NCI-H2029 treated with DMSO at 0.1 percent for 48 hours (cell line): Measurements from ENCODE around the gene SPSB1.

Experiments
- DNase-seq: peaks from one replicate; lab custom pipeline; 2025; lab: John Stamatoyannopoulos, UW

Gene SPSB1

DNA sequence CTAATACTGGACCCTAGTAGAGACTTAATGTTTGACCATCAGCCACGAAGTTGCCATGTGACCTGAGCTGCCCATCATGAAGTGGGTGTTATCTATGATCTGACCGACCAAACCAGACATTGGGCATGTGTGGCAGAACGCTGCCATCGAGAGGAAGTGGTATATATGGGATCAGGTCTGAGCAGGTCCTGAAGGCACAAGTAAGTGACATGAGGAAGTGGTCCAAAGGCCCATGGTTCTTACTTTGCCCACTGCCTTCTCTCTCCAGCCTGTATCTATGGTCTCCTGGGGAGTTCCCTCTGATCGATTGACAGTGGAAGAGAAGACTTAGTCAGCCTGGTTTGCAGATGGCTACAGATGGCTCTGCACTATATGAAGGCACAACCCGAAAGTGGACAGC is 7.9 kb downstream of the SPSB1 start:
- DNase-seq, result no peak

- DNase-seq, result peak; percentile 49
Observed at GRCh38 chr1:9302745-9303524, 10.2 kb downstream of the SPSB1 start.

DNA sequence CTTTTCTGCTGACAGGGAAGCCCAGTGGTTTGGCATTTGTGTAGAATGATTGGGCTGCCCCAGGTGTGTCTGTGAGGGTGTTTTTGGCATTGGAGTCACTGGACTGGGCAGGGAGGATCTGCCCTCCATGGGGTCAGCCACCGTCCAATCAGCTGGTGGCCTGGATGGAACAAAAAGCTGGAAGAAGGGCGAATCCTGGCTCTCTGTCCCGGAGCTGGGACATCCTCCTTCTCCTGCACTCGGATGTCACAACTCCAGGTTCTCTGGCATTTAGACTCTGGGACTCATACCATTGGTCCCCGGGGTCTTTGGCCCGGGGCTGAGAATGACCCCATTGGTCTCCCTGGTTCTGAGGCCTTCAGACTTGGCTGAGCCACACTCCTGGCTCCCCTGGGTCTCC is 11.2 kb downstream of the SPSB1 start:
- DNase-seq, result no peak

DNA sequence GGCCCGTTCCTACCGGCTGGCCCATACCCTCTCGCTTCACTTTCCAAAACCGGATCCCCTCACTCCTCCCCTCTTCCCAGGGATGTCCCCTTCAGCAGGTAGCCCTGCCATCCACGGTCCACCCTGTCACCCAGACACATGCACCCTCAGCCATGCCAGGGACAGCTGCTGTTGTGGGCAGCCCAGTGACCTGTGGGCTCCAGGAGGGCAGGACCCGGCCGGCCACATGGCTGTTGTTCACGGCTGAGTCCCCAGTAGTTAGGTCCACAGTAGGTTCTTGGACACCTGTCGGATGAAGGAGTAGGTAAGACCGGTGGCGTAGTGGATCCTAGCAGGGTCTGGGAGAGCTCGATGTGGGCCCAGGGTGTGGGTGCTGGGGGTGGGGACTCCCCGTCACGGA is 12.5 kb downstream of the SPSB1 start:
- DNase-seq, result no peak

DNA sequence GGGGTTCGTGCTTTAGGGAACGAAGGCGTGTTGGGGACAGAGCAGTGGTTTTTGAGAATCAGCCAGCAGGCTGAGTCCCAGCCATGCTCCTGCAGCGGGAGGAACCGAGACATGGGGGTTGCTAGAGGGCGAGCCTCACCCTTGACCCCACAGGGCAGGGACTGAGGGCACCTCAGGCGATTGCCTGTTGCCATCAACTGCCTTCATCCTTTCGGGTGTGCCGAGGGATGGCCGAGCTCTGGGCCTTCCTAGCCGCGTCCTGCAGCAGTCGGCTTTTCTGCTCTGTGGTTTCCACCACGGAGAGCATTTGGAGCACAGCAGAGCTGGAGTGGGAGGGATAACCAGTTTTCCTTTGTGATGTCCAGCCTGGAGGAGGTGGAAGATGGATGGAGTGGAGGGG is 13.3 kb downstream of the SPSB1 start:
- no peak for DNase-seq

DNA sequence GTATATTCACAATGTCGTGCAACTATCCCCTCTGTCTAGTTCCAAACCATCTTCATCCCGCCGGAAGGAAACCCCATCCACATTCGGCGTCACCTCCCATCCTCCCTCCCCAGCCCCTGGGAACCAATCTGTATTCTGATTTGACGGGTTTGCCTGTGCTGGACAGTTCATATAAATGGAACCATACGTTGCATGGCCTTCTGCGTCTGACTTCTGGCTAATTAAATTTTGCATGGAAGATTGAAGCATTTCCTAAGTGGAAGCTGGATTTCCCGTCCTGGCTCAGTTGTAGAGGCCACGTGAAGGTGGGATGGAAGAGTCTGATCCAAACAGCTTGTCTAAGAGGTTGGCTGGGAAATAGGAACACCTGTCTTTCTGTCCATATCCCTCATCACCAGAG is 14.6 kb downstream of the SPSB1 start:
- no peak for DNase-seq

GRCh38 chr1:9308236-9308785 is 15.6 kb downstream of the SPSB1 start:
- DNase-seq, result no peak

DNA sequence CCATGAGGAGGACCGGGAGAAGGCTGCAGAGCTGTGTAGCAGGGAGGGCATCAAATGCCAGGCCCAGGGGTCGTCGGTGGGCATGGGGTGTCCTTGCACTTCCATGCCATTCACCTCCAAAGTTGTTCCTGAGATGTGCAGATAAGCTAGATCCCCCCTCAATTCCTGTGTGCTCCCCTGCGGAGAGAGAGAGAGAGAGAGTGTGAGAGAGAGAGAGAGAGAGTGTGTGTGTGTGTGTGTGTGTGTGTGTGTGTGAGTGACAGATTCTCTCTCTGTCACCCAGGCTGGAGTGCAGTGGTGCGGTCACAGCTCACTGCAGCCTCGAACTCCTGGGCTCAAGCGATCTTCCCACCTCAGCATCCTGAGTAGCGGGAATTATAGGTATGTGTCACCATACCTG is 16.4 kb downstream of the SPSB1 start:
- no peak for DNase-seq

GRCh38 chr1:9309991-9310390 is 17.3 kb downstream of the SPSB1 start:
- no peak for DNase-seq

DNA sequence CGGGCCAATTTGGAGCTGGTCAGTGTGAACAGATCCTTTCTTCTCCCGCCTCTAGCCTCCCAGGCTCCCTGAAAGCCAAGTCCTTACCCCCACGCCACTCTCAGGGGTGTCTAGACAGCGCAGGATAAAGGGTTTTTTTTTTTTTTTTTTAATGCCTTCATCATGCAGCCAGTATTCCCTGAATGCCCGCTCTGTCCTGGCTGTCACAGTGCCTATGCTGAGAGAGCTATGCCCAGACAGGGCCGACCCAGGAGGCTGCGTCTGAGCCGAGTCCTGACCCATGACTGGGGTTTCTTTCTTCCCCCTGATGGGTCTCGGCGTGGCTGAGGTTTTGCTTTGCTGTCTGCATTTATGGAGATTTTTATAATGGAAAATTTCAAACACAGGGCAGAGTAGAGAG is 18.3 kb downstream of the SPSB1 start:
- no peak for DNase-seq

DNA sequence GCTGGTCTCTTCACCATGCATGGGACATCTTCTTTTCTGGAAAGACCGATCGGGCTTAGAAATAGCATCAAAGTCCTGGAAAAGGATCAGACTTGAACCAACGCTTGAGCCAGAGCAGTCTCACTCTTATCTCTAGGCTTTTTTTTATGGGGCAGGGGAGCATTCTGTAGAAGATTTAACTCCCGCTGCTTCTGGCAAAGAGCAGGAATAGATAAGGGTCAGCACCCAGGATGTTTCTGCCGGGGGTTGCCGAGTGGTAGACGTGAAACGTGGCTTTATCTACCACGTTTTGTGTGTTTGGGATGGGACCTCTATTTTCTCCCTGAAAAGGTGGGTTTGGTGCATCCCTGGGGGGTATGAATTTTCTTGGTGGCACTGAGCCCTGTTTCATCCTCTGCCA is 18.8 kb downstream of the SPSB1 start:
- DNase-seq, result no peak

DNA sequence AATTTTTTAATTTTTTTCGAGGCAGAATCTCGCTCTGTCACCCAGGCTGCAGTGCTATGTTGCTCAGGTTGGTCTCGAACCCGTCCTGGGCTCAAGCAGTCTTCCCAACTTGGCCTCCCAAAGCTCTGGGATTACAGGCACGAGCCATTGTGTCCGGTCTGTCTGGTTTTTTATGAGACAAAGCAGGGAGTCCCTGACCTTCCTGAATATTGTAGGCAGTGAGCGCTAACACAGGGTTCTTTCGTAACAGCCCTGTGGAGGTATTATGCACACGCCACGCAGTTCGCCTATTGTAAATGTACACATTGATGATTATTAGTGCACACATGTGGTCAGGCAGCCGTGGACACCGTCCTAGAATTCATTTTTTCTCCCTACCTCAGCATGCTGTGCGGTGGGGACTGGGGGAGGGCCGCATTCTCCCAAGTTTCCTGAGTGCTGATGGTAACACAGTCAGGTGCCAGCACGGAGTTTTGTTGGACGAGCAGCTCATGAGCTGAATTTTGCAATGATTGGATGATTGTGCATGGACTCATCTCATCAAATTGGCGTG is 19.6 kb downstream of the SPSB1 start:
- no peak for DNase-seq

- no peak for DNase-seq
Observed at GRCh38 chr1:9313576-9313975, 20.9 kb downstream of the SPSB1 start.

GRCh38 chr1:9314111-9314510 is 21.4 kb downstream of the SPSB1 start:
- no peak for DNase-seq

GRCh38 chr1:9314711-9315379 is 22.2 kb downstream of the SPSB1 start:
- no peak for DNase-seq

- DNase-seq, result no peak
Observed at GRCh38 chr1:9315411-9316079, 22.9 kb downstream of the SPSB1 start.

GRCh38 chr1:9316080-9316444 is 23.4 kb downstream of the SPSB1 start:
- no peak for DNase-seq

DNA sequence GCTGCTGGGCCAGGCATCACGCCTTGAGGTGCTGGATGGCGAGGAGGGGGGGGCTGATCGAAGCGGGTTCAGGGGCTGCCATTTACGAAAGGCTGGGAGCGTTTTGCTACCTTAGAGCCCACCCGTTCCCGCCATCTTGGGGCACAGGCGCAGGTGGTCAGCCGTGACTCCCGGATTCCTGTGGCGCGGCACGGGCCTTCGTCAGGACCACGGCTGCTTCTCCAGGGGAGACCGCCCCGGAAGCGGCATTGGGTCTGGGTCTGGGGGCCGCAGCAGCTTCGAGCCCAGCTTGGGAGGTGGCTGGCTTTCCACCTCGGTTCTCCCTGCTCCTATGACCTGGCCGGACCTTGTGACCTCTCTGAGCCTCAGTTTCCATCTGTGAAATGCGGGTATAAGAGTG is 23.8 kb downstream of the SPSB1 start:
- DNase-seq, result no peak

DNA sequence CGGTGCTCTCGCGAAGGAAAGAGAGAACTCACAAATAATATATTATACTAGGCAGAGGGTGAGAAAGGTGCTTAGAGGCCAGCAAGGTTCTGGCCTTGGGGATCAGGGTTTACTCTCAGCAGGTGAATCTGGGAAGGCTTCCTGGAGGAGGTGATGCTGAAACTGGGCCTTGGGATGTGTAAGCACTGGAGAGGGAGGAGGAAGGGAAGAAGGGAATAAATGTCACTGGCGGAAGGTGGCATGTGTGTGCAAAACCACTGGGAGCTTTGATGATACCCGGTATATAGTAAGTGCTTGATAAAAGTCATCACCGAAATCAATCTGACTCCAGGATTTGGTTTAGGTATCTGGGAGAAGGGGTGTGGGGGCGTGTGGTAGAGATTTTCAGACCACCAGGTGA is 24.4 kb downstream of the SPSB1 start:
- no peak for DNase-seq

GRCh38 chr1:9317591-9318417 is 25.1 kb downstream of the SPSB1 start:
- peak; percentile 16 for DNase-seq

DNA sequence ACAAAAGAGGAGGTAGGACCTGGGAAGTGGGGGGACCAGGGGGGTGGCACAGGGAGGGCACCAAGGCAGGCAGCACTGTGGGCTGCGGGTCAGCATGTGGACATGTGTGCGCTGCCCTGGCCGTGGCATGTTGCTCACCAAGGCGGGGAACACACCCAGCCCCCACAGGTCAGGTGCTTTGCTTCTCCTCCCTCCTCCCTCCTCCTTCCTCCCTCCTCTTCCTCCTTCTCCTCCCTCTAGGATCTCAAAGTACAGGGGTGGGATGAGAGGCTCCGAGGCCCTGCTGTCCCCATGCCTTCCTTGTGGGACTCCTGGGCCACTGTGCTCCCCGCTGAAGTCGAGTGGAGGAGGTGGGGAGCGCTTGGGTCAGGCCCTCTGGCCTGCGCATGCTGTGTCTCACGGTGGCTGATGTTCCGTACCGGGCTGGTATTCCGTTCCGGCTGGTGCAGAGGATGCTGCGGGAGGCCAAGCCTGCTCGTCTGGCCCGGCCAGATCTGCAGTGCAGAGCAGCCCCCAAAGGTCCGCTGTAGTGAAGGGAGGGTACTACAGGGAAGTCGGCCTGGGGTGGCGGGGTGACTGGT is 26.6 kb downstream of the SPSB1 start:
- no peak for DNase-seq
